Right lobe of liver (tissue), 6 donors: ENCODE measurements around the gene AATK. TPM values are rescaled to one million over a fixed set of nuclear protein-coding genes. Genes with fewer than 3 reads are reported as not detected.

ENCODE experiments used
- ATAC-seq, 4 donors: fragments of 200-7000 bp; cut with Tn5 transposase; one replicate each; pipeline ENCODE4 v1.9.1; 2020; ENCODE audit warnings: mild to moderate bottlenecking in 4 of 4, moderate library complexity in 4 of 4
- DNase-seq, 3 donors: peaks; one replicate each; pipeline ENCODE4 v3.0.0-alpha.2; 2020
- H3K27ac ChIP-seq, 3 donors: fragments of 200-600 bp; one replicate each; pipeline ENCODE4 v1.8.0; 2022
- H3K27me3 ChIP-seq, 2 donors: fragments of 200-600 bp; one replicate each; pipeline ENCODE4 v1.8.0; 2022
- H3K36me3 ChIP-seq, 4 donors: fragments of 200-600 bp; sonication (generic) in 1 of 4; one replicate each; pipeline versions ENCODE4 v1.5.1 to v1.8.0; 2017 to 2022; ENCODE audit warnings: control low read depth in 1 of 4
- H3K4me1 ChIP-seq, 4 donors: fragments of 200-600 bp; sonication (generic) in 1 of 4; one replicate each; pipeline versions ENCODE4 v1.5.1 to v1.8.0; 2017 to 2022; ENCODE audit warnings: control low read depth in 1 of 4
- H3K4me3 ChIP-seq, 3 donors: fragments of 200-600 bp; one replicate each; pipeline ENCODE4 v1.8.0; 2022
- H3K9me3 ChIP-seq, 4 donors: fragments of 200-600 bp; sonication (generic) in 1 of 4; one replicate each; pipeline versions ENCODE4 v1.5.1 to v1.8.0; 2017 to 2022; ENCODE audit warnings: control low read depth in 1 of 4
- CTCF ChIP-seq, 4 donors: fragments of 200-600 bp in 3 of 4; fragments of 450-650 bp in 1 of 4; IDR thresholded peaks; one replicate each; pipeline versions ENCODE4 v1.5.1 to v1.8.0; 2016 to 2022; ENCODE audit warnings: antibody characterized with exemption in 4 of 4, mild to moderate bottlenecking in 2 of 4
- POLR2A ChIP-seq: fragments of 450-650 bp; IDR thresholded peaks from one replicate; pipeline ENCODE4 v1.6.1; 2017; ENCODE audit warnings: antibody characterized with exemption, mild to moderate bottlenecking
- WGBS: methylation state at CpG from one replicate; pipeline ENCODE4 v1.1.6; 2018; ENCODE audit warnings: low coverage, low lambda C conversion rate; ENCODE audit not compliant: insufficient coverage; ENCODE audit errors: missing lambda C conversion rate; 5-methylcytosine and 5-hydroxymethylcytosine counted together
- intact Hi-C, 2 donors: fragments of 100-400 bp; cut with DNase I; formaldehyde crosslinking; loops; one replicate each; pipeline versions ENCODE4 v1.11.2 to v1.14.1; 2022
- total RNA-seq, 6 experiments: library from RNA; depleted of rRNA in 2 of 6; stranded (reverse); fragments of >200 nt in 2 of 6; fragmentation: NEBNext Ultra II Directional in 3 of 6; extraction: Animal tissue kit (Norgen Biotek cat#: 25700) in 3 of 6; gene quantifications; one replicate each; pipeline versions ENCODE4 v1.1.0 to v1.2.4, GENCODE V29; 2016 to 2023
- donor health status: DM: no; HTN: yes; CAD: no.
- donor health status: DM: no; HTN: no; CAD: no.
- donor health status: DM: no; HTN: no; CAD: no.
- donor health status: DM: no; HTN: yes; CAD: no.
- donor health status: DM: no; HTN: yes; CAD: no.

AATK gene
- total RNA-seq, 6 experiments from 2014 or later, result 0.31 to 1.2 (median 0.86) TPM

DNA sequence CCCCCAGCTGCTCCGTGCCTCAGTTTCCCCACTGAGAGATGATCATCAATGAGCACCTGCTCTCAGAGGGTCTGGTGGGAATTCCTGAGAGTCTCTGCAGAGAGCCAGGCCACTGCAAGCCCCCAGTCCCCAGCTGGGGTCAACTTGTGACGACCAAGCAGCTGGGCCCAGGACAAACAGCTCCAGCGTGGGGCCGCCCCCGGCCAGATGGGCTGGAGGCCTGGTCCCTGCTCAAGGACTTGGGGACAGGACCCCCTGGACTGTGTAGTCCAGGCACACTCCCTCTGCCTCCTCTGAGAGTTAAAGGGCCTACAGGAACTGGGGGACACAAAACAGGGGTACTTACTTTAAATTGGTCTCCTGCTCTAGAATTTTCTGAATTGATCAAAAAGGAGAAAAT lies 16.6 kb upstream of the AATK start:
- DNase-seq, result no peak
- no peak for ATAC-seq
- TF ChIP-seq POLR2A, result no peak
- intact Hi-C loops, result no loop called here
- Histone ChIP-seq H3K27ac (no peak overlapping the region), H3K9me3 (no peaks in the 10 kb centered on the region), H3K4me3 (no peak overlapping the region), H3K27me3 (no peaks in the 10 kb centered on the region), H3K36me3 (no peaks in the 10 kb centered on the region), H3K4me1 (no peaks in the 10 kb centered on the region)
- WGBS, result no CpG with 5 or more reads among the region's 5 CpGs

DNA sequence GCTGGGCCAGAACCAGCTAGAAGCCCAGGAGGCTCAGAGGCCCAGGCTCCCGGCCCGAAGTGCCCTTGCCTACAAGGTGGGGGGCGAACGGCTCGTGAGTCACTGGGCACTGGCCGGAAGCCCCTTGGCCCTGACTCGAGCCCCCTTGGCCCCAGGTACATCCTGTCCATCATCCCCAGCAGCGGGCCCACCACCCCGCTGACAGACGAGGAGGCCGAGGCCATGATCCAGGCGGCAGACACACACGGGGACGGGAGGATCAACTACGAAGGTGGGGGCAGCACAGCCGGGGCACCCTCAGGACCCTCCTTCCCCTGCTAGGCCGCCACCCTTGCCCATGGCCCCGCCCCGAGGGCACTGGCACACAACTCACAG lies 15.8 kb upstream of the AATK start:
- DNase-seq, result no peak
- TF ChIP-seq CTCF (IDR thresholded peaks at IDR 0.05), result no peak
- no peak for TF ChIP-seq POLR2A
- ATAC-seq, result no peak
- 100% methylated on average over 1 of the region's 19 CpGs for WGBS
- Histone ChIP-seq H3K4me1 (no peaks in the 10 kb centered on the region), H3K36me3 (no peaks in the 10 kb centered on the region), H3K27me3 (no peaks in the 10 kb centered on the region), H3K9me3 (no peaks in the 10 kb centered on the region), H3K27ac (no peak overlapping the region), H3K4me3 (no peak overlapping the region)
- intact Hi-C loops, result no loop called here

DNA sequence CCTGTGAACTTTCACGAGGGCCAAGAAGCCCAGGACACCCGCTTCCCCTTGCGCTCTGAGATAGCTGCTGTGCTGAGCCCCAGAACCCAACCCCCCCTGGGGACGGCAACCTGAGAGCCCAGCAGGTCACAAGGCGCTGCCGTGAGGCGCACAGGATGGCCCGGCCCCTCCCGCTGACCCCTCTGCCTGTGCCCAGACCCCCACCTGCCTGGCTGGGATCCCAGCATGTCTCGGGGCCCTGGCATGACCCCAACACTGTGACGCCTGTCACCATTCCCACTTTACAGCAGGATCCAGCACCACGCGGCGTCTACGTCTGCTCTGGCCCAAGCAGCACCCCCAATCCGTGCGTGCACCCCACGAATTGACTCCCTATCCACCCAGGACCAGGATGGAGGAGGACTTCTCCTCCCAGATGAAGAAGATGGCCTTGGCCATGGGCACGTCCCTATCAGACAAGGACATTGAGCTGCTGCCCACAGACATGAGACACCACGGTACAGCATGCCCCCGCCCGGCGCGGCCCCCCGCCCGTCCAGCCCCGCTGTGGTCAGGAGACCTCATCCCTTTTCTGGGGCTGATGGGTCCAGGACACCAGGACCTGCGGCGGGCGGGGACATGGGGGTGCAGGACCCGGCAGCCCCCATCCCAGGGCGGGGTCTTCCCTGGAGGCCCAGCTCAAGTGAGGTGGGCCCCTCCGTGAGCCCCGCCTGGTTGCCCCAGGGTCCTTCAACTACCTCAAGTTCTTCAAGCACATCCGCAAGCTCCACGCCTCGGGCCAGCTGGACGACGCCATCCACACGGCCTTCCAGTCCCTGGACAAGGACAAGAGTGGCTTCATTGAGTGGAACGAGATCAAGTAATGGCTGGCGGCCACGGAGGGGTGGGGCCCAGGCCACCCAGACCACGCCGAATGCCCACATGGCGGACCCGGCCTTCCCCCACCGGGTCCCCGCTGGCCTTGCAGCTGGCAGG lies 15.1 kb upstream of the AATK start:
- DNase-seq, result no peak
- no peak overlapping the region for H3K4me3 ChIP-seq
- intact Hi-C loops, result no loop called here
- no peak overlapping the region for H3K27ac ChIP-seq
- no peaks in the 10 kb centered on the region for H3K27me3 ChIP-seq
- ATAC-seq, result no peak
- no peaks in the 10 kb centered on the region for H3K9me3 ChIP-seq
- no peaks in the 10 kb centered on the region for H3K36me3 ChIP-seq
- H3K4me1 ChIP-seq, result no peaks in the 10 kb centered on the region
- WGBS, result no CpG with 5 or more reads among the region's 49 CpGs
- TF ChIP-seq POLR2A (no peak), CTCF (IDR thresholded peaks at IDR 0.05) (no peak)

DNA sequence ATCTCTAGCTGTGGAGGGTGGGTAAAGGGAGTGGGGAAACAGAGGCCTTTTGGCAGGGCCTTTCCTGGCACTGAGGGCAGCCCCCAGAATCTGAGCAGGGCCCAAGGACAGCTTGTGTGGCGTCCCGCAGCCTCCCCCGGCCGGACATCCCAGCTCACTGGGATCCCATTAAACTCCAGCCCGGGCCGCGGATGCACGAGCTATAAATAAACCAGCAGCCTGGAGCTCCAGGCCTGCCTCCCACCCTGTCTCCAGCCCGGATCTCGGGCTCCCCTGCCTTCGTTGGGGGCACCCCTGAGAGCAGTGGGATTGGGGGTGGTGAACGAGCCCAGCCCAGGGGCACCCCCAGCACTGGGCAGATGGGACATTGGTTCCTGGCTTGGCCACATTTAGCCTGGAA lies 13.8 kb upstream of the AATK start:
- TF ChIP-seq POLR2A (no peak), CTCF (IDR thresholded peaks at IDR 0.05) (no peak)
- H3K4me1 ChIP-seq, result no peaks in the 10 kb centered on the region
- no peaks in the 10 kb centered on the region for H3K9me3 ChIP-seq
- no peak overlapping the region for H3K27ac ChIP-seq
- H3K27me3 ChIP-seq, result no peaks in the 10 kb centered on the region
- no peaks in the 10 kb centered on the region for H3K36me3 ChIP-seq
- no peak for DNase-seq
- no peak overlapping the region for H3K4me3 ChIP-seq
- no CpG with 5 or more reads among the region's 12 CpGs for WGBS
- no peak for ATAC-seq
- intact Hi-C loops, result no loop called here

GRCh38 chr17:81179220-81179619 lies 13.2 kb upstream of the AATK start:
- DNase-seq (no peak), ATAC-seq (no peak)
- no peak overlapping the region for H3K27ac ChIP-seq
- intact Hi-C loops, result no loop called here
- H3K27me3 ChIP-seq, result no peaks in the 10 kb centered on the region
- no peaks in the 10 kb centered on the region for H3K4me1 ChIP-seq
- no peaks in the 10 kb centered on the region for H3K9me3 ChIP-seq
- H3K4me3 ChIP-seq, result no peak overlapping the region
- no peaks in the 10 kb centered on the region for H3K36me3 ChIP-seq
- WGBS, result no CpG with 5 or more reads among the region's 9 CpGs
- TF ChIP-seq POLR2A (no peak), CTCF (IDR thresholded peaks at IDR 0.05) (no peak)
